DND-41 (cell line): Measurements from ENCODE around the gene MCRIP1.

Experiments
- ATAC-seq: fragments of 200-7000 bp; cut with Tn5 transposase; 3 replicates; pipeline ENCODE4 v1.9.1; 2021; ENCODE audit warnings: low read depth; ENCODE audit not compliant: insufficient read depth
- DNase-seq: peaks from one replicate; pipeline ENCODE4 v3.0.0-alpha.2; 2020
- H2AFZ ChIP-seq: 2 replicates; pipeline ENCODE4 v1.6.0; 2012; ENCODE audit warnings: low read depth, low read length
- H3K27ac ChIP-seq: 2 replicates; pipeline ENCODE4 v1.5.1; 2012; ENCODE audit warnings: low read length, inconsistent platforms
- H3K27me3 ChIP-seq: fragments of 200-600 bp; sonication (generic); 2 replicates; pipeline ENCODE4 v1.6.0; 2012; ENCODE audit warnings: low read length, mild to moderate bottlenecking, inconsistent platforms; ENCODE audit not compliant: insufficient read depth, poor library complexity
- H3K36me3 ChIP-seq: 2 replicates; pipeline ENCODE4 v1.5.1; 2012; ENCODE audit warnings: low read length, inconsistent platforms; ENCODE audit not compliant: insufficient read depth
- H3K4me1 ChIP-seq: 2 replicates; pipeline ENCODE4 v1.5.1; 2012; ENCODE audit warnings: mild to moderate bottlenecking, low read length; ENCODE audit not compliant: insufficient read depth
- H3K4me2 ChIP-seq: 2 replicates; pipeline ENCODE4 v1.6.0; 2012; ENCODE audit warnings: mild to moderate bottlenecking, moderate library complexity, low read length, inconsistent platforms; ENCODE audit not compliant: insufficient read depth
- H3K4me3 ChIP-seq, 2 experiments: fragments of 200-600 bp in 1 of 2; shearing (Covaris generic) in 1 of 2; 2 replicates each; pipeline ENCODE4 v1.5.1; 2012 to 2016; ENCODE audit warnings: inconsistent platforms in 2 of 2, low read length in 2 of 2, mild to moderate bottlenecking in 2 of 2, low read depth in 1 of 2, moderate library complexity in 1 of 2
- H3K79me2 ChIP-seq: 2 replicates; pipeline ENCODE4 v1.6.0; 2012; ENCODE audit warnings: low read length, inconsistent platforms; ENCODE audit not compliant: insufficient read depth
- H3K9ac ChIP-seq: 2 replicates; pipeline ENCODE4 v1.6.0; 2012; ENCODE audit warnings: low read depth, mild to moderate bottlenecking, inconsistent platforms, low read length, moderate library complexity
- H3K9me3 ChIP-seq: 2 replicates; pipeline ENCODE4 v1.5.1; 2012; ENCODE audit warnings: low read length, moderate library complexity, mild to moderate bottlenecking, inconsistent platforms; ENCODE audit not compliant: insufficient read depth, severe bottlenecking
- H4K20me1 ChIP-seq: 2 replicates; pipeline ENCODE4 v1.6.0; 2012; ENCODE audit warnings: low read length; ENCODE audit not compliant: insufficient read depth
- EZH2 ChIP-seq: IDR thresholded peaks from 3 replicates; pipeline ENCODE4 v1.6.1; 2012; ENCODE audit warnings: borderline replicate concordance, low read depth, mild to moderate bottlenecking, moderate library complexity, low read length, inconsistent platforms; ENCODE audit not compliant: severe bottlenecking
- TF ChIP-seq, protein P1 (sequence below): IDR thresholded peaks from 2 replicates; pipeline ENCODE4 v1.5.1; 2012; ENCODE audit warnings: borderline replicate concordance, low read length, moderate library complexity, mild to moderate bottlenecking; ENCODE audit not compliant: poor library complexity, severe bottlenecking; ENCODE audit errors: extremely low read depth

MCRIP1 gene

DNA sequence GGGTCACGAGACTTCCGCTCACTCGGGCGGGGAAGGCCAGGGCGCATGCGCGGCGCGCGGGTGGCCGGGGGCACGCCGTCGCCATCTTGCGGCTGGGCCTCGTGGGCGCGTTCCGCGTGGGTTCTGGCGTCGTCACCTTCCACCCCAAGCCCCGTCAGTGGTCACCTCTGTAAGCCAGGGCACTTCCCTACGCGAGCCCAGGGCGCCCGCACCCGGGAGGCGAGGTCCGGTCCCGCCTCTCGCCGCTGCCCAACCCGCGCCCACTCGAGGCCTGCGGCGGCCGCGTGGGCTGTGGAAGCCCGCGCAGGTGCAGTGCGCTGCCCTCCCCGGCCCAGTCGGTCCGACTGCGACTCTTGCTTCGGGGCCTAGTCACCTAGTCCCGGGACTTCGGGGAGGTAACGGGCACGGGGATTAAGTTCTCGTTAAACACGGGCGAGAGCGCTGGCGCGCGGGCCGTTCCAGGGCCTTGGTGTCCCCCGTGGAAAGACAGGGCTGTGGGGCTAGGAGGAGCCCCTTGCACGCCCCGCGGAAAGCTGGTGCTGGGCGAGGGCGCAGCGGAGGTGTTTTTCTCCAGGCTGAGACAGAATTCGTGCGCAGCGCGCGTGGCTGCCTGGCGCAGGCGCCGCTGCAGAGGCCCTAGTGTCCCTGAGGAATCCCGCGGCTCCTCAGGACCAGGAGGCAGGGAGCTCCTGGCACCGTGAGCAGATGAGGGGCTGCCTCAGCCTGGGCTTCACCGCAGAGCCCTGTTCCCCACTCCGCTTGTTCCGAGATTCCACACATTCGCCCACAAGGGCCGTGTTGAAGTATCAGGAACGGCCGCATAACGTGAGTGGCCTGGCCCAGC is 38.5 kb upstream of the MCRIP1 start:
- peak overlapping the region; percentile 99 for H3K9ac ChIP-seq
- H3K27ac ChIP-seq, result peak overlapping the region; percentile 99
- ATAC-seq (peak; percentile 33), DNase-seq (peak; percentile 94)
- H2AFZ ChIP-seq, result peak overlapping the region; percentile 89
- H3K4me2 ChIP-seq, result peak overlapping the region; percentile 69
- H3K4me1 ChIP-seq, result peaks cover 36% of the 10 kb centered on the region
- no peak for TF ChIP-seq EZH2
- TF ChIP-seq, protein P1, sequence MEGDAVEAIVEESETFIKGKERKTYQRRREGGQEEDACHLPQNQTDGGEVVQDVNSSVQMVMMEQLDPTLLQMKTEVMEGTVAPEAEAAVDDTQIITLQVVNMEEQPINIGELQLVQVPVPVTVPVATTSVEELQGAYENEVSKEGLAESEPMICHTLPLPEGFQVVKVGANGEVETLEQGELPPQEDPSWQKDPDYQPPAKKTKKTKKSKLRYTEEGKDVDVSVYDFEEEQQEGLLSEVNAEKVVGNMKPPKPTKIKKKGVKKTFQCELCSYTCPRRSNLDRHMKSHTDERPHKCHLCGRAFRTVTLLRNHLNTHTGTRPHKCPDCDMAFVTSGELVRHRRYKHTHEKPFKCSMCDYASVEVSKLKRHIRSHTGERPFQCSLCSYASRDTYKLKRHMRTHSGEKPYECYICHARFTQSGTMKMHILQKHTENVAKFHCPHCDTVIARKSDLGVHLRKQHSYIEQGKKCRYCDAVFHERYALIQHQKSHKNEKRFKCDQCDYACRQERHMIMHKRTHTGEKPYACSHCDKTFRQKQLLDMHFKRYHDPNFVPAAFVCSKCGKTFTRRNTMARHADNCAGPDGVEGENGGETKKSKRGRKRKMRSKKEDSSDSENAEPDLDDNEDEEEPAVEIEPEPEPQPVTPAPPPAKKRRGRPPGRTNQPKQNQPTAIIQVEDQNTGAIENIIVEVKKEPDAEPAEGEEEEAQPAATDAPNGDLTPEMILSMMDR, result peak; percentile 41
- peaks cover 42% of the 10 kb centered on the region for H3K36me3 ChIP-seq
- H3K27me3 ChIP-seq, result no peaks in the 10 kb centered on the region
- no peaks in the 10 kb centered on the region for H3K9me3 ChIP-seq
- H3K79me2 ChIP-seq, result peaks cover 61% of the 10 kb centered on the region
- H3K4me3 ChIP-seq, result peak overlapping the region; percentile 74 to 92
- H4K20me1 ChIP-seq, result peaks cover 40% of the 10 kb centered on the region

DNA sequence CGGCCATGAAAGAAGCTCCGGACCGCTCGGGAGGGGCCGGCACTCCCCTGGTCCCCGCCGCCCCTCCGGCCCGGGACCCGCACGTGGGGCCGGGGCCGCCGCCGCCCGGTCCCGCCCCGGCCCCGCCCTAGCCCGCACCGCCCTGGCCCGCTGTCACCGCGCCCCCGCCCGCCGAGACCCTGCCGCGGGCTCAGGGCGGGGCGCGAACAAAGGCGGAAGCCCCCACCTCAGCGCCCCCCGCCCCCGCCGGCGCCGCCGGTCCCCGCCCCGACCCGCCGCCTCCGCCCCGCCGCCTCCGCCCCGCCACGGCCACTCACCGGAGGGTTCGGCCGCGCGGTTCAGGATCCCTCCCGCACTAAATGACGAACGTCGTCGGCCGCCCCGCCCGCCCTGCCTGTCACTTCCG is 37.9 kb upstream of the MCRIP1 start, which contains the start of gene ARHGDIA:
TSS of gene ARHGDIA (minus strand) at position 357 of the 406 bp plus-strand sequence. CDS start 1,407 bp downstream, outside the sequence.
- peaks cover 43% of the 10 kb centered on the region for H3K36me3 ChIP-seq
- TF ChIP-seq, protein P1, result no peak
- peaks cover 36% of the 10 kb centered on the region for H3K4me1 ChIP-seq
- H3K9me3 ChIP-seq, result no peaks in the 10 kb centered on the region
- H3K79me2 ChIP-seq, result peaks cover 61% of the 10 kb centered on the region
- DNase-seq (no peak), ATAC-seq (peak; percentile 42)
- H3K27ac ChIP-seq, result peak within 1 kb of the TSS; percentile 99
- H4K20me1 ChIP-seq, result peaks cover 46% of the 10 kb centered on the region
- peak within 1 kb of the TSS; percentile 85 for H3K4me2 ChIP-seq
- H2AFZ ChIP-seq, result peak within 1 kb of the TSS; percentile 89
- H3K4me3 ChIP-seq, result peak within 1 kb of the TSS; percentile 74 to 92
- H3K9ac ChIP-seq, result peak within 1 kb of the TSS; percentile 99
- H3K27me3 ChIP-seq, result no peaks in the 10 kb centered on the region

DNA sequence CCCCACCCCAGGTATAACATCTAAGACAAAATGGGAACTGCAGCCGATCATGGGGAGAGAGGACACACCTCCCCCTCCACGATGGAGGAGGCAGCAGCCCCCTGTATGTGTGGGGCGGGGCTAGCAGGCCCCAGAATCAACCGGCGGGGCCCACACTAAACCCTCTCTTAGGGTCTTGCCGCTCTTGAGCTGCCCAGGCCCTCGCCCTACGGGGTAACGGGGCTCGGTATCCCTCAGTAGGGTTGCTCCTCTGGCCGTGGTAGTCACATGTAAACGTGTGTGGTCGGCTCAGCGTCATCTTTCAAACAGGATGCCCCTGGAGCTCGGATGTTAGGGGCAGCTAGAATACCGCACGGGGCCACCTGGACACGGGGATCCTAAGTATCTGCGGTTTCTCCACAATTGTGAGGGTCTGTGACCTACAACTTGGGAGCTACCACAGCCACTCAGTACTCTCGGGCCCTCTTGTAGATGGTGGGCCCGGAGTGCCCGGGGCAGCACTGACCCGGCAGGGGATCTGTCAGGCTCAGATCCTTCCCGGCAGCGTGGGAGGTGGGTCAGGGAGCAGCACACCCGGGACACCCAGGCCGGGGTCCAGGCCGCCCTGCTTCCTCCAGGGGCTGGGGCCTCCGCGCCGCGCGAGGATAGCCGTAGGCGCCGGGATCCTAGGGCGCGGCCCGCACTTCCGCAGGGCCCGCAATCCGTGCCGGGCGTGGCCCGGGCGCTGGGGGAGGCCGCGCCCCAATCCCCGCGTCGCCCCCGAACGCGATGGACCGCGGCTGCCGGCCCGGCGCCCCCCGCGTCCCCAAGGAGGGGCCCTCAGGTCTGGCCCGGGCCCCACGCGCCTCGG is 37.3 kb upstream of the MCRIP1 start:
- Histone ChIP-seq H2AFZ (no peak overlapping the region; the same call in 1 of the 2 replicates), H3K9me3 (no peaks in the 10 kb centered on the region), H3K9ac (peak overlapping the region; percentile 99), H3K4me1 (peaks cover 36% of the 10 kb centered on the region), H3K79me2 (peaks cover 61% of the 10 kb centered on the region), H3K27me3 (no peaks in the 10 kb centered on the region), H4K20me1 (peaks cover 52% of the 10 kb centered on the region), H3K4me3 (peak overlapping the region; percentile 74 to 83), H3K36me3 (peaks cover 49% of the 10 kb centered on the region), H3K4me2 (peak overlapping the region; percentile 85), H3K27ac (peak overlapping the region; percentile 73)
- ATAC-seq, result peak; percentile 19
- TF ChIP-seq, protein P1, result no peak
- TF ChIP-seq EZH2, result no peak
- DNase-seq, result peak; percentile 62
